Stimulated activated CD8-positive, alpha-beta memory T cell treated with anti-CD3 and anti-CD28 coated beads, Interleukin-15, amount 100 ng/mL, for 48 hours (primary cell): ENCODE data around the gene TAF15.

Experiments
- DNase-seq, 2 donors: peaks; one replicate each; pipeline ENCODE4 v3.0.0-alpha.2; 2020; ENCODE audit warnings: low read depth in 2 of 2

Gene TAF15

DNA sequence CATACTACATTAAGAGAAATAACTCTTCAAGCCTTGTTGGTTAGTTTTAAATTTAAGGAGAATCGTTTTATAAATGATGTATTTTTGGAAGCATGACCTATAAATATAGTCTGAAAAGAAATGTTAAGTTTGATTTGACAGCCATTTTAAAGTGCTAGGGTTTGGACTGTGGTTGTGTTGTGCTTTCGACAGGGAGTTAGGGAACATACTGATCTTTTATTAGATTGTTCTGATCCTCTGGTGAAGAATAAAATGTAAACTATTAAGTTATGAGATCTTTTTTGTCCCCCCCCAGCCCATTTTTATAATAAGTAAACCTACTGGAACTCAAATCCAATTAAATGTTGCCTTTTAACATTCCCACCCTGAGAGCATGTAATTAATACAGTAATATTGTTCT is 12.0 kb downstream of the TAF15 start:
- DNase-seq = no peak

DNA sequence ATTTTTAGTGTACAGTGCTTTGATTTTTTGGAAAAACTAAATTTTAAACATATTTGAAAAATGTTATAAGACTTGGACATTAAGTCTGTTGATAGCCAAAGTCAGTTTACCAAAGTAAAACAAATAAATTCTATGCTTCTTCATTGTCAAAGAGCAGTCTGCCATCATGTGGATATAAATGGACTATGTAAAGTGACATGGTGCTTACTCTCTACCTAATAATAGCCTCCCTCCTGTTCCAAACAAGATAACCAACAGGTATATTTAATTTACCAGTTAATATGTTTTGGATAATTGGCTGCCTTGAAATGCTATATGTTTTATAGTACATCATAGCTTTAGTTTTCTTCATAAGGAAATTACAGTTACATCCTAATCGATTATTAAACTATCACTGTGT is 15.9 kb downstream of the TAF15 start:
- no peak for DNase-seq

DNA sequence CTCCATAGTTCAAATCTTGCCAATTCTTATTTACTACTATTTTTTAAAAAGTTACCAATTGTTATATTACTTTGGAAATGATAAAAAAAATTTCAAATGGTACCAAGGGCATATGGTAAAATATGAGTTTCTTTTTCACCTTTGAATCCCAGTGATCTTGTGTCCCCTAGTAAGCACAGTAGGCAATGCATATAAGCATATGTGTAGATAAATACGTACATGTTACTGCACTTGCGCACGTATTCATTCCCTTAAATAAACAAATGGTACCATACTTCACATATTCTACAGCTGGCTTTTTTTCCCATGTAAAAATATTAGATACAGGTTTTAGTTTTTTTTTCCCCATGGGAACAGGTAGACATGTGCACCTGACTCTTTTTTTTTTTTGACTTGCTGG is 31.8 kb downstream of the TAF15 start:
- DNase-seq = no peak

DNA sequence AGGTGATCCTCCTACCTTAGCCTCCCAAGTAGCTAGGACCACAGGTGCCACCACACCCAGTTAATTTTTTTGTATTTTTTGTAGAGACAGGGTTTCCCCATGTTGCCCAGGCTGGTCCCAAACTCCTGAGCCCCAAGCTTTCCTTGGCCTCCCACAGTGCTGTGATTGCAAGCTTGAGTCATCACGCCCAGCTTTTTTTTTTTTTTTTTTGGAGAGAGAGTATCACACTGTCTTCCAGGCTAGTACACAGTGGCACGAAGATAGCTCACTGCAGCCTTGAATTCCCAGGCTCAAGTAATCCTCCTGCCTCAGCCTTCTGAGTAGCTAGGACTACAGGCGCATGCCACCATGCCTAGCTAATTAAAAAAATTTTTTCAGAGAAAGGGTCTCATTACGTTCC is 32.2 kb downstream of the TAF15 start:
- DNase-seq = no peak

DNA sequence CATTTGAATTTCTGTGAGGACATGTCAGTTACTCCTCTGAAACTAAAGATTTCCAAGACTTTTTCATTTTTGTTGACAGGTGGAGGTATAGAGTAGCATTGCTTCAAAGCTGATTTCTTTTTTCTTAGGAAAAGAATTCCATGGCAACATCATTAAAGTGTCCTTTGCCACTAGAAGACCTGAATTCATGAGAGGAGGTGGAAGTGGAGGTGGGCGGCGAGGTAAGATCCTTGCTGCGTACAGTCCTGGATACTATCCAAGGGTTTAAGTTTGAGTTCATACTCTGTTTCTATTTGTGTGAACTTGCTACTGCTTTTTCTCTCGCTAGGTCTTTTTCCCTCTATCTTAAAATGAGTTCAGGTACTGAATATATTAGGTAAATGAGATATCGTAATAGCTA is 33.0 kb downstream of the TAF15 start:
- no peak for DNase-seq

DNA sequence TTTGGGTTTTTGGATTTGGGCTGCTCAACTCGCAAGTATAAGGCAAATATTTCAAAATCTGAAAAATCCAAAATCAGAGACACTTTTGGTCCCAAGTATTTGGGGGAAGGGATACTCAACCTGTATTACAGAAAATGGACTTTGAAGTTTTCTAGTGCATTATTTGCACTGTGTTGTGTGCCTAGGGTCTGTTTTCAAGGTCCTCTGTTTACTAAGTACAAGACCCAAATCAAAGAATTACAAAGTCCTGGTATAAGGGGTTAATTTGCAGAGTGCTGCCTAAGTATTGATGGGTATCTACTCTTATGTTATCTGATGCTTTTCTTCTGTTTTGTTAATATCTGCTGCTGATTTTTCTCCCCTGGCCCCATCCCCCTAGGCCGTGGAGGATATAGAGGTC is 34.4 kb downstream of the TAF15 start:
- no peak for DNase-seq

- no peak for DNase-seq
Observed at GRCh38 chr17:35844547-35844946, 35.3 kb downstream of the TAF15 start.

DNA sequence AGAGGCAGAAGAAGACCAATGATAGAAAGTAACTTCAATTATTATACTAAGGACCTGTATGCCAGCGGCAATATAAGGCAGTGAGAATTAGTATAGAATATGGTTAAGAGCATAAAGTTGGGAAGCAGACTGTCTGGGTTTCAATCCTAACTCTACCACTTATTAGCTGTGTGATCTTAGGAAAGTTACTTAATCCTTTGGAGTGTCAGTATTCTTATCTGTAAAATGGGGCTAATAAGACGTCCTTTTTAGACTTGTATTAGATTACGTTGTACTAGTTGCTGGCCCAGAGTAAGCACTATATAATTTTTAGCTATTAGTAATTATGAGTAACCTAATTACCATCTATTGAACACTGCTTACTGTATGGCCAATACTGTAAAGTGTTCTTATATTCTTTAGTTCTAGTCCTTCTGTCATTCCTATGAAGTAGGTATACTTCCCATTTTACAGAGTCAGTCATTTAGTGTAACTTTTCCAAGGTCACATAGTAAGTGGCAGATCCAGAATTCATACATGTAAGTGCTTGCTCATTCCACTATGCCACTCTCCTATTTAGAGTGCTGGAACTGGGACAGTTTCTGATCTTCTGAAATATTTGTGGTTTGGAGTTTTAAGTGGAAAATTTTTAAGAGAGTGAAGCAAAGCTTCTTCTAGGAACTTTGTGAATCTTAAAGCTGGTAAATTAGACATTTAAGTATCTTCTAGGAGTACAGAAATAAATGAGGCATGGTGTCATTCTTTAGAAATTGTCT is 36.9 kb downstream of the TAF15 start:
- DNase-seq = no peak

DNA sequence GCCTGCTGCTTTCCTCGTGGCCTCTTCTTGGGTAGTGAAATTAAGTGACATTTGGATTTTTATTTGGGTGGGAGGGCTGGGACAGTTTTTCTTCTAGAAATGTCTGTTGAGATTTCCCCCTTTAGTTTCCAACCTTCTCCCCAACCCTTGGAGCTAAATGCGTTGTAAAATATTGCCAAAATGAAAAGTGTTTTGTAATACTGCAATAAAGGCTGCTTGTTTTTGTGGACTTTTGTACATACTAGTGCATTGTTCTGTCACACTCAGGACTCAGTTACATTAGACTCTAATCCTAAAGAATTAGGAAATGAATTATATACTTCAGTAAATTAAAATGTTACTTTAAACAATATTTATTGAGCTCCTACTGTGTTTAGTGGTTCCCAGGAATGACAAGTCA is 37.7 kb downstream of the TAF15 start:
- DNase-seq = no peak

DNA sequence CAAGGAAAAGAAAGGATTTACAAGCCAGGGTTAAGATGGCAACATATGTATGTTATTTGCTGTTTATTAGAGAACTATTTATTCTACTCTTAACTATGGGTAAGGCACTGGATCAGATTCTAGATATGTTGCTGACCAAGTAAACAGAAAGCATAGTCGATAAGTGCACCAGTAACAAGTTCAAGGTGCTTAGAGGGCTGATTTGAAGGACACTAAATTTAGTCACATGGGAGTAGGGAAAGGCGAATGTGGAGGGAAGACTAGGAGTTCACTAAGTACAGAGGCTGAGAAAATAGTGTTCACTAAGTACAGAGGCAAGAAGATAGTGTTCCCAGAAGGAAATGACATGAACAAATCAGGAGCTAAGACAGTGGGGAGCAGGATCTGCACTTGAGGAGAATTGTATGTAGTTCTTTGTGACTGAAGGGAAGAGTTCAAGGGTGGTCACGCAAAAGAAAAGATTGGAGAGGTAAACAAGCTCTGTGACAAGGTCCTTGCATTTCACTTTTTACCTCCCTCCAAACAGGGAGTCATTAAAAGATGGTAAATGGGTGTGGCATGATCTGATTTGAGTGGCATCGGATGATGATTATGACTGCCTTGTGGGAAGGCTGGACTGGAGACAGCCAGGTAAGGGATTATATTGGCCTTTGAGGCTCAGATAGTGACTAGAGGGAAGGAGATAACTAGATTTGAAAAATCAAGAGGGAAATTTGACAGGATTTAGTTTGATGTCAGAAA is 38.5 kb downstream of the TAF15 start:
- DNase-seq = no peak

DNA sequence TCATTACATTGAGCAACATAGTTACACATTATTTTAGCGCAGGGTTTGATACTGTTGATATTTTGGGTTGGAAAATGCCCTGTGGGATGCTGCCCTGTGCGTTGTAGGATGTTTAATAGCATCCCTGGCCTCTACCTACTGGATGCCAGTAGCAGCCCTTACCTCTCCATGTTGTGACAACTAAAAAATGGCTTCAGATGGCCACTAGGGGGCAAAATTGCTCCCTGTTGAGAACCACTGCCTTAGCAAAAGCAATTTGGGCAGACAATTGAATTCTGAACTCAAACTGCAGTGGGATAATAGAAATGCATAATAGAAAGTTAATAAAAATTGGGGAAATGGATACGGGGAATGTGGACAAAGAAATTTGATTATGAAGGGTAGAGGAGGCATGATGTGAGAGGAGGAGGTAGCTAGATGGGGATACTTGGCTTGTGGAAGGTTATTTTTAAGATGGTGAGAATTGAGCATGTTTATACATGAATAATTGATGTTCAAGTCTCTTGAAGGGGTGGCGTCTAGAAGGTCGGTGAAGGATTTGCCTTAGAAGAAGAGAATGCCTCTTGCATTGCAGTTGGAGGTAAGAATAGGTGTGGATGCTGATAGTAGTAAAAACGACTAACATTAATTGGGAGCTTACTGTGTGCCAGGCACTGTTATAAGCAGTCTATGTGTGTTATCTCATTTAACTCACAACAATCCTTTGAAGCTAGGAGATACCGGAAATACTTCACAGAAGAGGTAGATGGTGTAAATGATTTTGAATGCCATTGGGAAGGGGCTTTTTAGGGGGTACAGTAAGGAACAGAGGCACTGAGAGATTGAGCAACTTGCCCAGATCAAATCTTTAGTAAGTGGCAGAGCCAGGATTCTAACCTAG is 40.4 kb downstream of the TAF15 start:
- peak in 1 of 2 donors; percentile 44 for DNase-seq

GRCh38 chr17:35855965-35856364 is 46.7 kb downstream of the TAF15 start:
- no peak for DNase-seq

GRCh38 chr17:35856603-35857002 is 47.3 kb downstream of the TAF15 start:
- DNase-seq = no peak

- DNase-seq = no peak
Observed at GRCh38 chr17:35864853-35865252, 55.6 kb downstream of the TAF15 start.

- no peak for DNase-seq
Observed at GRCh38 chr17:35865412-35866340, 56.4 kb downstream of the TAF15 start.

DNA sequence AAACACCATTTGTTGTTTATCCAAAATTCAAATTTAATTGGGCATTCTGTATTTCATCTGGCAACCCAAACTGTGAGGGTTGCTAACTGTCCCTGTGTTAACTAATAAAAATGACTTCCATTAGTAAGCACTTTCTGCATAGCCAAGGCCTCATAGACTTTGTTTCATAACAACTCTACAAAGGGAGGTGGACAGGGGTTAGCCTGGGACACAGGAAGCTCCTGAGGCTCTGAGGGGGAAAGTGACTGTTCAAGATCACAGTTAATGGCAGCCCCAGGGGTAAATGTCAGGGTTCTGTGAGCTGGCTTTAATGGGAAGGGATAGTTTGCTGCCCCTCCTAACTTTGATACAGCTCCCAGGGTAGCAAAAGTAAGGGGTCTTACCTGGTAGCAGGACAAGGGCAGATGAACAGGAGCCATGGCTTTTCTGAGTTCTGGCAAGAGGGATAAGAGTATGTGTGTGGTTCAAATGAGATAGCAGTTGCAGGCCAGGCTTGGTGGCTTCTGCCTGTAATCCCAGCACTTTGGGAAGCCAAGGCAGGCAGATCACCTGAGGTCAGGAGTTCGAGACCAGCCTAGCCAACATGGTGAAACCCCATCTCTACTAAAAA is 57.2 kb downstream of the TAF15 start:
- DNase-seq = no peak

- no peak for DNase-seq
Observed at GRCh38 chr17:35867574-35867973, 58.3 kb downstream of the TAF15 start.

DNA sequence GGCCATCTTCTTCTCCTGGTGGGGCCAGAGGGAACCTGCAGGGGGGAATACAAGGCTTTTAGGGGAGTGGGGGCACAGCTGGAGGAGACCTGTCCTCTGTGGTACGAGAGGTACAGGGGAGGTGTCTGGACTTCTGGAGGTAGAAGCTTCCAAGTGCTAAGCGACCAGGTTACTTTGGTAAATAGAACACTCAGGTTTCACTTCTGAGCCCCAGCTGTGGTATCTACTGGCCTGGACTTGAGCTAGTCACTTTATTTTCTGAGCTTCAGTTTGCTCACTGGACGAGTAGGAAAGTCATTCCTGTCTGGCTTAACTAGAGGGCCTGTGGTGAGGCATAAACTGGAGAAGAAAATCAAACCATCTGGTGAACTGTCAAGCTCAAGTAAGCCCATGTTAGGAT is 59.5 kb downstream of the TAF15 start, which contains the start of gene HEATR9:
Gene HEATR9 (minus strand): TSS at position 155 of the 400 bp plus-strand sequence. CDS start 149 bp downstream, at position 6.
- no peak for DNase-seq

DNA sequence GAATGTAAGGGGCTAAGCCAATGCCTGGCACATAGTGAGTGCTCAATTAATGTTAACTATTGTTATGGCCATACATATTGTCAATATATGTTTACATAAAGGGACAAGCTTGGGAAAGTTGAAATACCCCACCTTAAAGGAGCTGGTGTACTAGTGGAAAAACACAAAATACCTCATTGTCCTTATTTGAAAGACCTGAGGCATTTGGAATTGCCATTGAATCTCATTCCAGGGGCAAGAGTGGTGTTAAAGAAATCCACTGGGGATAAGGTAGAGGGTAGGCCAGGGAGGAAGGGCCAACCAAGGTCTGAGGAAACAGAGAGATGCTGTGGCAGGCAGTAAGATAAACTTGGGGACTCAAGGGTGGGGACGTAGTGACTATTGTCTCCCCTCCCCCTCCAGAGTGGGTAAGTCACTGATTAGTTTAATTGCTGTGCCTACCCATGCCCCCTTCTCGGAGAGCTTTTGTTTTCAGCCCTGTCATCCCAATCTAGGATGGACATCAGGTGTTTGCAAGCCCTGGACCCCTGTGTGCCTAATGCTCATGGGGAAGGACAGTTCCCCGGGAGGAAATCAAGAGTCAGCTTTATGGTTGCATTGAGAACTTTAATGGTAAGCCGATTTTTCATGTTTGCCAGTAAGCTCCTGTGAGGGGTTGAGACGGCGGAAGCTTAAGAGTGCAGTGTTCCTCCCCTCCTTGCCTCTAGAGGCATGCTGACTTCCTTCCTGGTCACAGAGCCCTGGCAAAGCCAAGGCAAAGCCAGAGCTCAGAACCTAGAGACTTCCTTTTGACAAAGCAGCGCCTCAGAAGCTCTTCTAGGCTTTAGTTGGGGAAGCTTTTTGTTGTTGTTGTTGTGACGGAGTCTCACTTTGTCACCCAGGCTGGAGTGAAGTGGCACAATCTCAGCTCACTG is 61.9 kb downstream of the TAF15 start:
- no peak for DNase-seq
